Neuronal stem cell (in vitro differentiated cells): ENCODE measurements around the gene NEK10.

Source experiments
- DNase-seq: peaks from one replicate; pipeline ENCODE4 v3.0.0-alpha.2; 2013; ENCODE audit warnings: low spot score
- H2AFZ ChIP-seq: one replicate; pipeline ENCODE4 v1.6.1; 2013; ENCODE audit warnings: mild to moderate bottlenecking, low read length, inconsistent platforms
- H2AK5ac ChIP-seq: 2 replicates; pipeline ENCODE4 v1.6.1; 2013; ENCODE audit warnings: low read depth, mild to moderate bottlenecking, inconsistent platforms, low read length, moderate library complexity, mixed read lengths
- H2BK120ac ChIP-seq: 2 replicates; pipeline ENCODE4 v1.6.1; 2013; ENCODE audit warnings: low read depth, mild to moderate bottlenecking, inconsistent platforms, low read length, moderate library complexity, mixed read lengths
- H2BK12ac ChIP-seq: one replicate; pipeline ENCODE4 v1.6.1; 2013; ENCODE audit warnings: low read length, inconsistent platforms
- H2BK15ac ChIP-seq: 2 replicates; pipeline ENCODE4 v1.6.1; 2013; ENCODE audit warnings: mild to moderate bottlenecking, low read length, inconsistent platforms, mixed read lengths
- H2BK5ac ChIP-seq: one replicate; pipeline ENCODE4 v1.6.1; 2013; ENCODE audit warnings: inconsistent platforms, mild to moderate bottlenecking, low read length, moderate library complexity
- H3K14ac ChIP-seq: one replicate; pipeline ENCODE4 v1.6.1; 2013; ENCODE audit warnings: low read length, inconsistent platforms
- H3K18ac ChIP-seq: 2 replicates; pipeline ENCODE4 v1.6.1; 2013; ENCODE audit warnings: low read length, inconsistent platforms
- H3K23ac ChIP-seq: 2 replicates; pipeline ENCODE4 v1.6.1; 2013; ENCODE audit warnings: low read depth, mild to moderate bottlenecking, mixed read lengths, low read length, inconsistent platforms; ENCODE audit not compliant: poor library complexity
- H3K27ac ChIP-seq: replicated peaks from 3 replicates; pipeline ENCODE4 v1.5.1; 2013; ENCODE audit warnings: low read length, inconsistent platforms
- H3K27me3 ChIP-seq, 3 experiments: 2 replicates each; pipeline ENCODE4 v1.6.1; 2013; ENCODE audit warnings: low read length in 3 of 3, mild to moderate bottlenecking in 2 of 3, inconsistent platforms in 1 of 3, low read depth in 1 of 3, mixed read lengths in 1 of 3, moderate library complexity in 1 of 3; ENCODE audit not compliant: control insufficient read depth in 3 of 3, insufficient read depth in 3 of 3
- H3K36me3 ChIP-seq, 2 donors: replicated peaks in 1 of 2; 2 replicates each; pipeline ENCODE4 v1.6.1; 2013; ENCODE audit warnings: low read length in 2 of 2; ENCODE audit not compliant: control insufficient read depth in 2 of 2, insufficient read depth in 2 of 2
- H3K4ac ChIP-seq: 2 replicates; pipeline ENCODE4 v1.6.1; 2013; ENCODE audit warnings: inconsistent platforms, mild to moderate bottlenecking, low read length, moderate library complexity
- H3K4me1 ChIP-seq, 2 donors: 1 replicate in 1 of 2; 2 replicates in 1 of 2; pipeline ENCODE4 v1.6.1; 2013; ENCODE audit warnings: low read length in 2 of 2, low read depth in 1 of 2; ENCODE audit not compliant: control insufficient read depth in 2 of 2, insufficient read depth in 1 of 2
- H3K4me2 ChIP-seq: one replicate; pipeline ENCODE4 v1.6.1; 2013; ENCODE audit warnings: mild to moderate bottlenecking, low read length, inconsistent platforms; ENCODE audit not compliant: insufficient read depth, poor library complexity, severe bottlenecking
- H3K4me3 ChIP-seq, 2 donors: 2 replicates each; pipeline ENCODE4 v1.5.1; 2013; ENCODE audit warnings: low read length in 2 of 2, mild to moderate bottlenecking in 2 of 2, inconsistent platforms in 1 of 2, moderate library complexity in 1 of 2
- H3K79me1 ChIP-seq: one replicate; pipeline ENCODE4 v1.6.1; 2013; ENCODE audit warnings: low read depth, mild to moderate bottlenecking, inconsistent platforms, low read length, moderate library complexity
- H3K9ac ChIP-seq: one replicate; pipeline ENCODE4 v1.6.1; 2013; ENCODE audit warnings: mild to moderate bottlenecking, low read depth, low read length, inconsistent platforms; ENCODE audit not compliant: poor library complexity
- H3K9me3 ChIP-seq, 2 donors: replicated peaks in 1 of 2; 2 replicates each; pipeline versions ENCODE3 to v1.6.1; 2013; ENCODE audit warnings: low read length in 2 of 2, mild to moderate bottlenecking in 2 of 2, inconsistent platforms in 1 of 2, low read depth in 1 of 2, mixed read lengths in 1 of 2, moderate library complexity in 1 of 2; ENCODE audit not compliant: control insufficient read depth in 2 of 2, insufficient read depth in 1 of 2
- H4K8ac ChIP-seq: one replicate; pipeline ENCODE4 v1.6.1; 2013; ENCODE audit warnings: low read depth, mild to moderate bottlenecking, inconsistent platforms, low read length, moderate library complexity
- H4K91ac ChIP-seq: one replicate; pipeline ENCODE4 v1.6.1; 2013; ENCODE audit warnings: low read length, low read depth, mild to moderate bottlenecking, inconsistent platforms; ENCODE audit not compliant: poor library complexity
- WGBS, 2 donors: extraction: QIAGEN DNeasy Blood & Tissue Kit; methylation state at CpG; one replicate each; pipeline ENCODE4 v1.1.7; 2013; ENCODE audit warnings: missing lambda C conversion rate in 2 of 2, mixed read lengths in 1 of 2; ENCODE audit not compliant: insufficient read length in 2 of 2, insufficient replicate concordance in 1 of 2; ENCODE audit errors: extremely low coverage in 2 of 2; 5-methylcytosine and 5-hydroxymethylcytosine counted together

The NEK10 gene

DNA sequence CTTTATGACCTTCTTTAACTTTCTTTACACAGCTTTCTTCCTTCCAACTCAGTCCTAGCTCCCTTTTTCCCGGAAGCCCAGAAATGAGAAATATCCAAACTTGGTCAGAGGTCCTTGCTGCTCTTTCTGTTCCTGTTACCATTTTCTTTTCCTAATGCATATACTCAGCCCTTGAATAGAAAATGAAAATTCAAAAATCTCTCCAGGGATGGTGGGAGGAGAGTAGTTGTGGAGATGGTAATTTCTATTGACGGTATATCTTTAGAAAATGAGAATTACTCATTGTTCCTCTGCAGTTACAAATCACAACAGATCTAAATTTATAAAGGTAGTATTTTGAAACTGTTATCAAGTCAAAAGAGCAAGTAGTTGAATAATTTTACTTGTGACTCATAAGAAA, 255.1 kb downstream of the NEK10 start:
- Histone ChIP-seq H3K9me3 (no peaks in the 10 kb centered on the region), H3K4me2 (no peak overlapping the region), H3K27ac (no peak overlapping the region), H3K36me3 (no peaks in the 10 kb centered on the region), H4K8ac (no peak overlapping the region), H3K18ac (no peak overlapping the region), H3K79me1 (no peaks in the 10 kb centered on the region), H3K14ac (no peak overlapping the region), H2AFZ (no peak overlapping the region), H4K91ac (no peak overlapping the region), H3K23ac (no peak overlapping the region), H2BK120ac (no peak overlapping the region), H3K27me3 (no peaks in the 10 kb centered on the region), H3K9ac (no peak overlapping the region), H2BK12ac (no peak overlapping the region), H2BK5ac (no peak overlapping the region), H3K4me3 (no peak overlapping the region), H3K4ac (no peak overlapping the region), H3K4me1 (no peaks in the 10 kb centered on the region), H2AK5ac (no peak overlapping the region), H2BK15ac (no peak overlapping the region)
- no peak for DNase-seq
- no CpG with 5 or more reads among the region's 2 CpGs for WGBS, 2 donors

DNA sequence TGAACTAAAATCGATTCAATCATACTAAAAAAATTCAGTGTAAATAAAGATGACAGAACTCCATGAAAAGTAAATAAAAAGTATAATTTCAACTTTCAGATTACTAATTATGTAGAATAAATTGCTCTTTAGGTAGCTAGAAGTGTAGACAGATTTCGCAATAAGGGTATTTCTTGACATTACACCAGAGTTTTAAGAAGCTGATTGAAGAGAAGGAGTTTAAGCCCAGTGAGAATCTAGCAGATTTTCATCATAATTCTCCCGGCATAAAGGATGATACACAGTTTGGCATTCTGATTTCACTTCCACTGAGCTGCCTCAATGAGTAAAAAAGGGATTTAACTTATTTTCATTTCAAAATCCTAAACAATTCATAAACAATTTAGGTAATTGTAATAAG, 259.2 kb downstream of the NEK10 start:
- Histone ChIP-seq H3K9ac (no peak overlapping the region), H3K79me1 (no peaks in the 10 kb centered on the region), H3K27me3 (no peaks in the 10 kb centered on the region), H3K27ac (no peak overlapping the region), H2BK15ac (no peak overlapping the region), H3K4me2 (no peak overlapping the region), H3K4me1 (peaks cover 0 to 2% of the 10 kb centered on the region in 2 donors), H3K14ac (no peak overlapping the region), H3K18ac (no peak overlapping the region), H4K8ac (no peak overlapping the region), H3K4me3 (no peak overlapping the region), H2AK5ac (no peak overlapping the region), H3K36me3 (no peaks in the 10 kb centered on the region), H4K91ac (no peak overlapping the region), H2AFZ (no peak overlapping the region), H2BK12ac (no peak overlapping the region), H3K9me3 (no peaks in the 10 kb centered on the region), H2BK120ac (no peak overlapping the region), H3K4ac (no peak overlapping the region), H2BK5ac (no peak overlapping the region), H3K23ac (no peak overlapping the region)
- no peak for DNase-seq
- no CpG with 5 or more reads among the region's 3 CpGs for WGBS, 2 donors

DNA sequence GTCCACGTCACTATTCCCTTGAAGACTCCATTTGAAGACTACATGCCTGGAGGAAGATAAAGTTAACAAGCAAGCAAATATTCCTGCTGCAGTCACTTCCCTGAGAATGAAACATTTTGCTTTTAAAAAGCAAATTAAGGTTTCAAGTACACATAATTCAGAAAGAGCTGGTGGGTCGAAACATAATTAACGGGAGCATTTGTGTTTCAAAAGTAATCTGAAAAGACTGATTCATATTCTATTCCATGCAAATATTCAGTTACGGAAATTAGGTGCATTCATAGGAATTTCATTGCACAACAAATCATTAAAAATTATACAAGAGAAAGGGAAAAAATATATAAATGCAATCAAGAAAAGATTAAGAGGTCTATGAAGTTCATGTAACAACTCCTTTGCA, 260.9 kb downstream of the NEK10 start:
- no peak overlapping the region for H2BK5ac ChIP-seq
- no peaks in the 10 kb centered on the region for H3K9me3 ChIP-seq
- no CpG with 5 or more reads among the region's 4 CpGs for WGBS, 2 donors
- H4K8ac ChIP-seq, result no peak overlapping the region
- DNase-seq, result no peak
- H2BK15ac ChIP-seq, result no peak overlapping the region
- H3K36me3 ChIP-seq, result no peaks in the 10 kb centered on the region
- no peak overlapping the region for H2AK5ac ChIP-seq
- no peaks in the 10 kb centered on the region for H3K79me1 ChIP-seq
- no peaks in the 10 kb centered on the region for H3K27me3 ChIP-seq
- no peak overlapping the region for H4K91ac ChIP-seq
- peaks cover 0 to 3% of the 10 kb centered on the region in 2 donors for H3K4me1 ChIP-seq
- H3K4me3 ChIP-seq, result no peak overlapping the region
- no peak overlapping the region for H3K27ac ChIP-seq
- H3K4ac ChIP-seq, result no peak overlapping the region
- H3K4me2 ChIP-seq, result no peak overlapping the region
- no peak overlapping the region for H3K14ac ChIP-seq
- no peak overlapping the region for H3K18ac ChIP-seq
- H2AFZ ChIP-seq, result no peak overlapping the region
- H3K9ac ChIP-seq, result no peak overlapping the region
- H2BK120ac ChIP-seq, result no peak overlapping the region
- H2BK12ac ChIP-seq, result no peak overlapping the region
- no peak overlapping the region for H3K23ac ChIP-seq

DNA sequence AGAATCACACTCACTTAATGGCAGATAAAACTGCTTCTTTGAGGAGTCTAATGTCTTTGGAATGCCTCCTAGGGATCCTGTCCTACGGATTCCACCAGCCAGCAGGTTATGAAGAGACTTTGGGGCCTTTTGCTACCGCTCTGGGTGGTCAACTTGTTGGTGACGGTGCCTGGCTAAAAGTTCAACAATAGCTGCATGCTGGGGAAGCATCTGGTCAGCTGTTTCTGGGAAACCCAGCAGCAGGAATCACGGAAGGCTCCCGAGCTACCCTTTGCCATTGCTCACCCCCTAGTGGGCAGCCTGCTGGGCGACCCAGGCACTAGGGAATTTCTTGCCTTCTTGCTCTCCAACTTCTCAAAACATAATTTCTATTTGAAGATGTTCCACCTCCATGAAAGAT, 263.3 kb downstream of the NEK10 start:
- H3K27ac ChIP-seq, result no peak overlapping the region
- peak overlapping the region; percentile 67 for H2AFZ ChIP-seq
- no peaks in the 10 kb centered on the region for H3K9me3 ChIP-seq
- no CpG with 5 or more reads among the region's 6 CpGs for WGBS, 2 donors
- no peak overlapping the region for H3K4me3 ChIP-seq
- H3K23ac ChIP-seq, result no peak overlapping the region
- H4K8ac ChIP-seq, result no peak overlapping the region
- no peaks in the 10 kb centered on the region for H3K36me3 ChIP-seq
- H2AK5ac ChIP-seq, result no peak overlapping the region
- H3K18ac ChIP-seq, result no peak overlapping the region
- H4K91ac ChIP-seq, result no peak overlapping the region
- no peaks in the 10 kb centered on the region for H3K79me1 ChIP-seq
- H3K14ac ChIP-seq, result no peak overlapping the region
- H3K4ac ChIP-seq, result no peak overlapping the region
- no peak overlapping the region for H3K9ac ChIP-seq
- no peak overlapping the region for H3K4me2 ChIP-seq
- no peak overlapping the region for H2BK15ac ChIP-seq
- H3K4me1 ChIP-seq, result peaks cover 0 to 3% of the 10 kb centered on the region in 2 donors
- H2BK120ac ChIP-seq, result no peak overlapping the region
- no peak overlapping the region for H2BK5ac ChIP-seq
- DNase-seq, result no peak
- H2BK12ac ChIP-seq, result no peak overlapping the region
- no peaks in the 10 kb centered on the region for H3K27me3 ChIP-seq
